ENCODE data around the gene FYN. TPM values are rescaled to one million over a fixed set of nuclear protein-coding genes. Genes with fewer than 3 reads are reported as not detected.

Gene FYN
- total and polyA plus RNA-seq, 10 of the 15 experiments (the other 5 are each of a cell fraction or from before 2014, with no cell fraction given): 51.4 to 247 (median 138) TPM

DNA sequence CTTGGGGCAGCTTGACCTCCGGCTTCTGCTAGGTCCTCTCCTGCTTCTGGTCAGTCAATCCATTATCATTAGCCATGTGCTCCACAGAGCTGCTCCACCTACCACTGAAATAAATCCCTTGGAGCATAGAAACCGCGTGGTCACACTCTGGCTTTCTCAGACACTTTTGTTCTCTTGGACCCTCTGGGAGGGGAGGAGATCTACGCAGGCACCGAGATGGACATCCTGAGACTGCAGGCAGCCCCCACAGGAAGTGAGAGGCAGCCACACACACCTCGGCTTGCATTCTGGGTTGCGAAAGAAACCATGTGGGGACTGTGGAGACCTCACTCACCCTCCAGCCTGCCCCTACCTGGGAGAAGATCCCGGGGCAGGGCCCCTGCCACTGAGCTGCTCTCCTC is 79.5 kb downstream of the FYN start (continued):
- TF ChIP-seq, protein P1, sequence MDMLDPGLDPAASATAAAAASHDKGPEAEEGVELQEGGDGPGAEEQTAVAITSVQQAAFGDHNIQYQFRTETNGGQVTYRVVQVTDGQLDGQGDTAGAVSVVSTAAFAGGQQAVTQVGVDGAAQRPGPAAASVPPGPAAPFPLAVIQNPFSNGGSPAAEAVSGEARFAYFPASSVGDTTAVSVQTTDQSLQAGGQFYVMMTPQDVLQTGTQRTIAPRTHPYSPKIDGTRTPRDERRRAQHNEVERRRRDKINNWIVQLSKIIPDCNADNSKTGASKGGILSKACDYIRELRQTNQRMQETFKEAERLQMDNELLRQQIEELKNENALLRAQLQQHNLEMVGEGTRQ (IDR thresholded peaks at IDR 0.05; ENCODE audit: borderline replicate concordance, low read depth, low read length): no peak
- TF ChIP-seq EGR1 (IDR thresholded peaks at IDR 0.05; ENCODE audit: borderline replicate concordance in 1 of 2, low read depth in 2 of 2, low read length in 2 of 2) (peak in 1 of 2 experiments; percentile 40; a peak in 1 of 3 replicates), SMAD5 (IDR thresholded peaks at IDR 0.05; ENCODE audit: low read depth) (0 out of 2 replicates have a peak, but pooled peaks have one; percentile 21), ETV6 (conservative IDR thresholded peaks at IDR 0.05 in 1 of 2, IDR thresholded peaks at IDR 0.05 in 1 of 2; ENCODE audit: borderline replicate concordance in 1 of 2, low read depth in 1 of 2) (no peak), SUZ12 (IDR thresholded peaks at IDR 0.05; ENCODE audit: unreplicated experiment) (no peak), DPF2 (IDR thresholded peaks at IDR 0.05) (peak; percentile 25; the same call in 1 of the 2 replicates), CBX5 (IDR thresholded peaks at IDR 0.05; ENCODE audit: low read depth) (no peak), NBN (IDR thresholded peaks at IDR 0.05) (no peak), CHD2 (IDR thresholded peaks at IDR 0.05; ENCODE audit: borderline replicate concordance, low read depth, low read length) (no peak), BMI1 (IDR thresholded peaks at IDR 0.05; ENCODE audit: borderline replicate concordance) (no peak), IKZF1 (conservative IDR thresholded peaks at IDR 0.05) (no peak; the same call in 1 of the 2 replicates), POU2F2 (IDR thresholded peaks at IDR 0.05; ENCODE audit: borderline replicate concordance, low read depth, low read length) (0 out of 3 replicates have a peak, but pooled peaks have one; percentile 28), TCF3 (IDR thresholded peaks at IDR 0.05; ENCODE audit: borderline replicate concordance, insufficient read depth, low read depth, low read length) (no peak), RAD51 (IDR thresholded peaks at IDR 0.05) (no peak), ZNF622 (IDR thresholded peaks at IDR 0.05) (no peak)
- TF ChIP-seq, protein P2, sequence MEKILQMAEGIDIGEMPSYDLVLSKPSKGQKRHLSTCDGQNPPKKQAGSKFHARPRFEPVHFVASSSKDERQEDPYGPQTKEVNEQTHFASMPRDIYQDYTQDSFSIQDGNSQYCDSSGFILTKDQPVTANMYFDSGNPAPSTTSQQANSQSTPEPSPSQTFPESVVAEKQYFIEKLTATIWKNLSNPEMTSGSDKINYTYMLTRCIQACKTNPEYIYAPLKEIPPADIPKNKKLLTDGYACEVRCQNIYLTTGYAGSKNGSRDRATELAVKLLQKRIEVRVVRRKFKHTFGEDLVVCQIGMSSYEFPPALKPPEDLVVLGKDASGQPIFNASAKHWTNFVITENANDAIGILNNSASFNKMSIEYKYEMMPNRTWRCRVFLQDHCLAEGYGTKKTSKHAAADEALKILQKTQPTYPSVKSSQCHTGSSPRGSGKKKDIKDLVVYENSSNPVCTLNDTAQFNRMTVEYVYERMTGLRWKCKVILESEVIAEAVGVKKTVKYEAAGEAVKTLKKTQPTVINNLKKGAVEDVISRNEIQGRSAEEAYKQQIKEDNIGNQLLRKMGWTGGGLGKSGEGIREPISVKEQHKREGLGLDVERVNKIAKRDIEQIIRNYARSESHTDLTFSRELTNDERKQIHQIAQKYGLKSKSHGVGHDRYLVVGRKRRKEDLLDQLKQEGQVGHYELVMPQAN (conservative IDR thresholded peaks at IDR 0.05): 0 out of 2 replicates have a peak, but pooled peaks have one; percentile 18
- TF ChIP-seq, protein P3, sequence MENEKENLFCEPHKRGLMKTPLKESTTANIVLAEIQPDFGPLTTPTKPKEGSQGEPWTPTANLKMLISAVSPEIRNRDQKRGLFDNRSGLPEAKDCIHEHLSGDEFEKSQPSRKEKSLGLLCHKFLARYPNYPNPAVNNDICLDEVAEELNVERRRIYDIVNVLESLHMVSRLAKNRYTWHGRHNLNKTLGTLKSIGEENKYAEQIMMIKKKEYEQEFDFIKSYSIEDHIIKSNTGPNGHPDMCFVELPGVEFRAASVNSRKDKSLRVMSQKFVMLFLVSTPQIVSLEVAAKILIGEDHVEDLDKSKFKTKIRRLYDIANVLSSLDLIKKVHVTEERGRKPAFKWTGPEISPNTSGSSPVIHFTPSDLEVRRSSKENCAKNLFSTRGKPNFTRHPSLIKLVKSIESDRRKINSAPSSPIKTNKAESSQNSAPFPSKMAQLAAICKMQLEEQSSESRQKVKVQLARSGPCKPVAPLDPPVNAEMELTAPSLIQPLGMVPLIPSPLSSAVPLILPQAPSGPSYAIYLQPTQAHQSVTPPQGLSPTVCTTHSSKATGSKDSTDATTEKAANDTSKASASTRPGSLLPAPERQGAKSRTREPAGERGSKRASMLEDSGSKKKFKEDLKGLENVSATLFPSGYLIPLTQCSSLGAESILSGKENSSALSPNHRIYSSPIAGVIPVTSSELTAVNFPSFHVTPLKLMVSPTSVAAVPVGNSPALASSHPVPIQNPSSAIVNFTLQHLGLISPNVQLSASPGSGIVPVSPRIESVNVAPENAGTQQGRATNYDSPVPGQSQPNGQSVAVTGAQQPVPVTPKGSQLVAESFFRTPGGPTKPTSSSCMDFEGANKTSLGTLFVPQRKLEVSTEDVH (IDR thresholded peaks at IDR 0.05; ENCODE audit: low read depth, partially characterized antibody): no peak
- TF ChIP-seq, protein P4, sequence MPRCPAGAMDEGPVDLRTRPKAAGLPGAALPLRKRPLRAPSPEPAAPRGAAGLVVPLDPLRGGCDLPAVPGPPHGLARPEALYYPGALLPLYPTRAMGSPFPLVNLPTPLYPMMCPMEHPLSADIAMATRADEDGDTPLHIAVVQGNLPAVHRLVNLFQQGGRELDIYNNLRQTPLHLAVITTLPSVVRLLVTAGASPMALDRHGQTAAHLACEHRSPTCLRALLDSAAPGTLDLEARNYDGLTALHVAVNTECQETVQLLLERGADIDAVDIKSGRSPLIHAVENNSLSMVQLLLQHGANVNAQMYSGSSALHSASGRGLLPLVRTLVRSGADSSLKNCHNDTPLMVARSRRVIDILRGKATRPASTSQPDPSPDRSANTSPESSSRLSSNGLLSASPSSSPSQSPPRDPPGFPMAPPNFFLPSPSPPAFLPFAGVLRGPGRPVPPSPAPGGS (IDR thresholded peaks at IDR 0.05; ENCODE audit: borderline replicate concordance, insufficient read depth, low read depth, low read length, poor library complexity, severe bottlenecking): no peak
- TF ChIP-seq, protein P5, sequence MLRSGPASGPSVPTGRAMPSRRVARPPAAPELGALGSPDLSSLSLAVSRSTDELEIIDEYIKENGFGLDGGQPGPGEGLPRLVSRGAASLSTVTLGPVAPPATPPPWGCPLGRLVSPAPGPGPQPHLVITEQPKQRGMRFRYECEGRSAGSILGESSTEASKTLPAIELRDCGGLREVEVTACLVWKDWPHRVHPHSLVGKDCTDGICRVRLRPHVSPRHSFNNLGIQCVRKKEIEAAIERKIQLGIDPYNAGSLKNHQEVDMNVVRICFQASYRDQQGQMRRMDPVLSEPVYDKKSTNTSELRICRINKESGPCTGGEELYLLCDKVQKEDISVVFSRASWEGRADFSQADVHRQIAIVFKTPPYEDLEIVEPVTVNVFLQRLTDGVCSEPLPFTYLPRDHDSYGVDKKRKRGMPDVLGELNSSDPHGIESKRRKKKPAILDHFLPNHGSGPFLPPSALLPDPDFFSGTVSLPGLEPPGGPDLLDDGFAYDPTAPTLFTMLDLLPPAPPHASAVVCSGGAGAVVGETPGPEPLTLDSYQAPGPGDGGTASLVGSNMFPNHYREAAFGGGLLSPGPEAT (IDR thresholded peaks at IDR 0.05; ENCODE audit: low read depth): no peak
